GM23338 (cell line): ENCODE data around the gene ACVR1C. TPM values are rescaled to one million over a fixed set of nuclear protein-coding genes. Genes with fewer than 3 reads are reported as not detected.

Source experiments
- CREB1 ChIP-seq: fragments of 250-450 bp; sonication (Bioruptor Pico); IDR thresholded peaks from 2 replicates; pipeline ENCODE4 v1.5.0; 2020; ENCODE audit warnings: low read depth, mild to moderate bottlenecking, moderate library complexity
- CTCF ChIP-seq, 2 experiments: fragments of 200-600 bp in 1 of 2; sonication (generic) in 1 of 2; conservative IDR thresholded peaks; 2 replicates each; pipeline versions ENCODE4 v1.5.1 to v1.6.1; 2016 to 2017; ENCODE audit warnings: antibody characterized with exemption in 2 of 2, low read depth in 2 of 2, mild to moderate bottlenecking in 2 of 2, moderate library complexity in 1 of 2
- ETS1 ChIP-seq: IDR thresholded peaks from 2 replicates; pipeline ENCODE4 v1.6.1; 2016; ENCODE audit warnings: antibody characterized with exemption
- EZH2 ChIP-seq: fragments of 200-600 bp; sonication (generic); IDR thresholded peaks from one replicate; pipeline ENCODE4 v1.8.0; 2017; ENCODE audit warnings: antibody characterized with exemption, mild to moderate bottlenecking, low read depth; ENCODE audit not compliant: unreplicated experiment
- EZH2phosphoT487 ChIP-seq: fragments of 200-600 bp; sonication (generic); IDR thresholded peaks from one replicate; pipeline ENCODE4 v1.8.1; 2018; ENCODE audit warnings: antibody characterized with exemption; ENCODE audit not compliant: unreplicated experiment
- POLR2AphosphoS5 ChIP-seq: IDR thresholded peaks from 2 replicates; pipeline ENCODE4 v1.6.1; 2016; ENCODE audit warnings: antibody characterized with exemption, low read depth
- STAT1 ChIP-seq: IDR thresholded peaks from one replicate; pipeline ENCODE4 v1.6.1; 2016; ENCODE audit warnings: antibody characterized with exemption; ENCODE audit not compliant: unreplicated experiment
- ZNF114 ChIP-seq: fragments of 250-450 bp; sonication (Bioruptor Pico); IDR thresholded peaks from 2 replicates; pipeline ENCODE4 v1.5.0; 2020; ENCODE audit warnings: mild to moderate bottlenecking, moderate library complexity
- polyA plus RNA-seq: library from polyadenylated mRNA; unstranded; fragments of >200 nt; fragmentation: Nextera tagmentation; extraction: Ambion mirVana; gene quantifications from 2 replicates; pipeline ENCODE4 v1.2.1, GENCODE V29; 2016
- total RNA-seq: library from RNA; depleted of rRNA; stranded (reverse); fragments of >200 nt; shearing (Covaris generic); gene quantifications from 2 replicates; pipeline ENCODE4 v1.2.3, GENCODE V29; 2014
- TF ChIP-seq, protein P1 (sequence below): fragments of 250-450 bp; sonication (Bioruptor Pico); IDR thresholded peaks from 2 replicates; pipeline ENCODE4 v1.5.0; 2020; ENCODE audit warnings: mild to moderate bottlenecking, moderate library complexity

ACVR1C gene
- total and polyA plus RNA-seq, 2 experiments from 2014 or later = 0.61 to 0.94 TPM

GRCh38 chr2:157677941-157678340, 49.3 kb upstream of the ACVR1C start (continued):
- TF ChIP-seq, protein P1, sequence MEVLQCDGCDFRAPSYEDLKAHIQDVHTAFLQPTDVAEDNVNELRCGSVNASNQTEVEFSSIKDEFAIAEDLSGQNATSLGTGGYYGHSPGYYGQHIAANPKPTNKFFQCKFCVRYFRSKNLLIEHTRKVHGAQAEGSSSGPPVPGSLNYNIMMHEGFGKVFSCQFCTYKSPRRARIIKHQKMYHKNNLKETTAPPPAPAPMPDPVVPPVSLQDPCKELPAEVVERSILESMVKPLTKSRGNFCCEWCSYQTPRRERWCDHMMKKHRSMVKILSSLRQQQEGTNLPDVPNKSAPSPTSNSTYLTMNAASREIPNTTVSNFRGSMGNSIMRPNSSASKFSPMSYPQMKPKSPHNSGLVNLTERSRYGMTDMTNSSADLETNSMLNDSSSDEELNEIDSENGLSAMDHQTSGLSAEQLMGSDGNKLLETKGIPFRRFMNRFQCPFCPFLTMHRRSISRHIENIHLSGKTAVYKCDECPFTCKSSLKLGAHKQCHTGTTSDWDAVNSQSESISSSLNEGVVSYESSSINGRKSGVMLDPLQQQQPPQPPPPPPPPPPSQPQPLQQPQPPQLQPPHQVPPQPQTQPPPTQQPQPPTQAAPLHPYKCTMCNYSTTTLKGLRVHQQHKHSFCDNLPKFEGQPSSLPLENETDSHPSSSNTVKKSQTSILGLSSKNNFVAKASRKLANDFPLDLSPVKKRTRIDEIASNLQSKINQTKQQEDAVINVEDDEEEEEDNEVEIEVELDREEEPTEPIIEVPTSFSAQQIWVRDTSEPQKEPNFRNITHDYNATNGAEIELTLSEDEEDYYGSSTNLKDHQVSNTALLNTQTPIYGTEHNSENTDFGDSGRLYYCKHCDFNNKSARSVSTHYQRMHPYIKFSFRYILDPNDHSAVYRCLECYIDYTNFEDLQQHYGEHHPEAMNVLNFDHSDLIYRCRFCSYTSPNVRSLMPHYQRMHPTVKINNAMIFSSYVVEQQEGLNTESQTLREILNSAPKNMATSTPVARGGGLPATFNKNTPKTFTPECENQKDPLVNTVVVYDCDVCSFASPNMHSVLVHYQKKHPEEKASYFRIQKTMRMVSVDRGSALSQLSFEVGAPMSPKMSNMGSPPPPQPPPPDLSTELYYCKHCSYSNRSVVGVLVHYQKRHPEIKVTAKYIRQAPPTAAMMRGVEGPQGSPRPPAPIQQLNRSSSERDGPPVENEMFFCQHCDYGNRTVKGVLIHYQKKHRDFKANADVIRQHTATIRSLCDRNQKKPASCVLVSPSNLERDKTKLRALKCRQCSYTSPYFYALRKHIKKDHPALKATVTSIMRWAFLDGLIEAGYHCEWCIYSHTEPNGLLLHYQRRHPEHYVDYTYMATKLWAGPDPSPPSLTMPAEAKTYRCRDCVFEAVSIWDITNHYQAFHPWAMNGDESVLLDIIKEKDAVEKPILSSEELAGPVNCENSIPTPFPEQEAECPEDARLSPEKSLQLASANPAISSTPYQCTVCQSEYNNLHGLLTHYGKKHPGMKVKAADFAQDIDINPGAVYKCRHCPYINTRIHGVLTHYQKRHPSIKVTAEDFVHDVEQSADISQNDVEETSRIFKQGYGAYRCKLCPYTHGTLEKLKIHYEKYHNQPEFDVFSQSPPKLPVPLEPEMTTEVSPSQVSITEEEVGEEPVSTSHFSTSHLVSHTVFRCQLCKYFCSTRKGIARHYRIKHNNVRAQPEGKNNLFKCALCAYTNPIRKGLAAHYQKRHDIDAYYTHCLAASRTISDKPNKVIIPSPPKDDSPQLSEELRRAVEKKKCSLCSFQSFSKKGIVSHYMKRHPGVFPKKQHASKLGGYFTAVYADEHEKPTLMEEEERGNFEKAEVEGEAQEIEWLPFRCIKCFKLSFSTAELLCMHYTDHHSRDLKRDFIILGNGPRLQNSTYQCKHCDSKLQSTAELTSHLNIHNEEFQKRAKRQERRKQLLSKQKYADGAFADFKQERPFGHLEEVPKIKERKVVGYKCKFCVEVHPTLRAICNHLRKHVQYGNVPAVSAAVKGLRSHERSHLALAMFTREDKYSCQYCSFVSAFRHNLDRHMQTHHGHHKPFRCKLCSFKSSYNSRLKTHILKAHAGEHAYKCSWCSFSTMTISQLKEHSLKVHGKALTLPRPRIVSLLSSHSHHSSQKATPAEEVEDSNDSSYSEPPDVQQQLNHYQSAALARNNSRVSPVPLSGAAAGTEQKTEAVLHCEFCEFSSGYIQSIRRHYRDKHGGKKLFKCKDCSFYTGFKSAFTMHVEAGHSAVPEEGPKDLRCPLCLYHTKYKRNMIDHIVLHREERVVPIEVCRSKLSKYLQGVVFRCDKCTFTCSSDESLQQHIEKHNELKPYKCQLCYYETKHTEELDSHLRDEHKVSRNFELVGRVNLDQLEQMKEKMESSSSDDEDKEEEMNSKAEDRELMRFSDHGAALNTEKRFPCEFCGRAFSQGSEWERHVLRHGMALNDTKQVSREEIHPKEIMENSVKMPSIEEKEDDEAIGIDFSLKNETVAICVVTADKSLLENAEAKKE (CRISPR knock-in tag) = no peak
- TF ChIP-seq EZH2phosphoT487 (no peak), EZH2 (no peak), STAT1 (no peak), POLR2AphosphoS5 (no peak), CTCF (conservative IDR thresholded peaks at IDR 0.05; ENCODE audit: low read depth in 2 of 2) (no peak), CREB1 (CRISPR knock-in tag) (no peak), ETS1 (no peak), ZNF114 (CRISPR knock-in tag) (no peak)
